GM12872 (cell line): ENCODE data around the gene UFSP1.

Experiments
- CTCF ChIP-seq: IDR thresholded peaks from 3 replicates; pipeline ENCODE4 v1.5.1; 2011; ENCODE audit warnings: low read depth, mild to moderate bottlenecking, low read length, moderate library complexity; ENCODE audit not compliant: insufficient read depth

Gene UFSP1

GRCh38 chr7:100895956-100896731, 6.6 kb upstream of the UFSP1 start:
- no peak for TF ChIP-seq CTCF

- TF ChIP-seq CTCF = no peak
Measured at GRCh38 chr7:100895701-100895955, 6.1 kb upstream of the UFSP1 start, which contains the start of gene ACHE. Gene ACHE (minus strand): TSS chr7:100895888. CDS start chr7:100894232, 1,656 bp downstream.

GRCh38 chr7:100894860-100895700, 5.6 kb upstream of the UFSP1 start:
- TF ChIP-seq CTCF = peak; percentile 75

GRCh38 chr7:100893910-100894721, 4.6 kb upstream of the UFSP1 start:
- no peak for TF ChIP-seq CTCF

- no peak for TF ChIP-seq CTCF
Measured at GRCh38 chr7:100893318-100893895, 3.9 kb upstream of the UFSP1 start.

GRCh38 chr7:100892364-100893317, 3.1 kb upstream of the UFSP1 start:
- no peak for TF ChIP-seq CTCF
